ENCODE results near the gene SH3GLB2.
"Not testable (repeated sequence)": the region's sequence is repeated elsewhere in the genome, so short reads cannot be mapped to it uniquely, and the experiment has no call there.

SH3GLB2 gene

GRCh38 chr9:129006328-129007034 is 21.6 kb downstream of the SH3GLB2 start:
- no peak for DNase-seq (ENCODE audit: low read depth)
- H3K4me3 ChIP-seq (ENCODE audit: low read length): no peak overlapping the region
- peak; percentile 95 for TF ChIP-seq CTCF (conservative IDR thresholded peaks at IDR 0.05; ENCODE audit: low read depth, low read length)

- DNase-seq (ENCODE audit: low read depth): no peak
- no peak for TF ChIP-seq CTCF (conservative IDR thresholded peaks at IDR 0.05; ENCODE audit: low read depth, low read length)
- no peak overlapping the region for H3K4me3 ChIP-seq (ENCODE audit: low read length)
Measured at GRCh38 chr9:129005336-129005997, 22.7 kb downstream of the SH3GLB2 start.

- DNase-seq (ENCODE audit: low read depth); H3K4me3 ChIP-seq (ENCODE audit: low read length): not testable (repeated sequence)
Measured at GRCh38 chr9:129004173-129004572, 24.0 kb downstream of the SH3GLB2 start.

- TF ChIP-seq CTCF (conservative IDR thresholded peaks at IDR 0.05; ENCODE audit: low read depth, low read length): no peak
- DNase-seq (ENCODE audit: low read depth): no peak
- H3K4me3 ChIP-seq (ENCODE audit: low read length): no peak overlapping the region
Measured at GRCh38 chr9:129002992-129003391, 25.1 kb downstream of the SH3GLB2 start.

- no peak for DNase-seq (ENCODE audit: low read depth)
- H3K4me3 ChIP-seq (ENCODE audit: low read length): no peak overlapping the region
- no peak for TF ChIP-seq CTCF (conservative IDR thresholded peaks at IDR 0.05; ENCODE audit: low read depth, low read length)
Measured at GRCh38 chr9:129001504-129002325, 26.4 kb downstream of the SH3GLB2 start.

GRCh38 chr9:128999581-129000206 is 28.4 kb downstream of the SH3GLB2 start:
- H3K4me3 ChIP-seq (ENCODE audit: low read length): no peak overlapping the region
- DNase-seq (ENCODE audit: low read depth): no peak
- no peak for TF ChIP-seq CTCF (conservative IDR thresholded peaks at IDR 0.05; ENCODE audit: low read depth, low read length)

GRCh38 chr9:128998462-128998861 is 29.7 kb downstream of the SH3GLB2 start:
- no peak overlapping the region for H3K4me3 ChIP-seq (ENCODE audit: low read length)
- no peak for TF ChIP-seq CTCF (conservative IDR thresholded peaks at IDR 0.05; ENCODE audit: low read depth, low read length)
- no peak for DNase-seq (ENCODE audit: low read depth)

Data from retinal pigment epithelial cell (primary cell).